A549 treated with AZD9567 at 1 μM for 4 hours (cell line): ENCODE data around the gene PTPN2. TPM values are rescaled to one million over a fixed set of nuclear protein-coding genes. Genes with fewer than 3 reads are reported as not detected.

Source experiments
- total RNA-seq: library from RNA; stranded (reverse); fragments of 200-300 nt; extraction: Qiagen RNA extraction; gene quantifications from 5 replicates; pipeline ENCODE4 v1.2.3, GENCODE V29; 2022; ENCODE audit not compliant: insufficient read depth

PTPN2 gene
- total RNA-seq = 20.5 to 24.1 TPM (median 21.4 TPM) in 5 replicates

DNA sequence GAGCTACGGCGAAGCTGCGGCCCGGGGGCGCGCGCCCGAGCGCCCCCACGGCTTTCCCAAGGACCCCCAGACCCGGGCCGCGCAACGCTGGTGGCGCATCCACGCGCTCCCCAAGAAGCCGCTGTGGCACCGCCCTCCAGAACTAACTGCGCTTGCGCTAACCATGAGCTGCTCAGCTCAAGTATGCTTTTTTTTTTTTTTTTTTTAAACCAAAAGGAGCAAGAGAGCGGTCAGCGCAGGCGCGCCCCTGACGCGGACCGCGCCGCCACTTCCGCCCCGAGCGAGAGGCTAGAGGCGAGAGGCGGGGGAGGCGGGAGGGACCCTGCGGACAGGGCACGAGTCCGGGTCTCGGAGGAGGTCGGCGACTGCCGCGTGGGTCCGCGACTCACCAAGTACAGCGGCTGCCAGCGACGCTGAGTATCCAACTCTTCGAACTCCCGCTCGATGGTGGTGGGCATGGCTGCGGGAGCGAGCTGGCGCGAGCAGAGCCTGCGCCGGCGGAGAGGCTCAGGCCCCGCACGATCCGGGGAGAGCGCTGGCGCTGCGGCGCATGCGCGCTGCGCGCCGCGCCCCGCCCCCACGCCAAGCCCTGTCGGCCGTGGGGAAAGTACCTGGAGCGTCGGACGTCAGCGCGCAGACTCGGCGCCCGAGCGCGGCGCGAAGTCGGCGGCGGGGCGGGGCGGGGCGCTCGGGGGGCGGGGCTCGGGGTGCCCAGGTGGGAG, at the start of gene PTPN2:
Gene PTPN2 (minus strand): TSS at position 554 of the 722 bp plus-strand sequence. CDS start 96 bp downstream, at position 458.

Other genes starting within 250 kb of the PTPN2 start
- gene SPIRE1, start 226.1 kb downstream of the PTPN2 start, total RNA-seq = 13.0 to 16.9 TPM (median 15.8 TPM) in 5 replicates
- 6.4 to 10.0 TPM (median 6.5 TPM) in 5 replicates for gene CEP76, start 181.5 kb downstream of the PTPN2 start, total RNA-seq
- 59.0 to 74.4 TPM (median 67.9 TPM) in 5 replicates for gene PSMG2, start 181.2 kb downstream of the PTPN2 start, total RNA-seq
- 26.6 to 29.8 TPM (median 28.1 TPM) in 5 replicates for gene SEH1L, start 63.8 kb upstream of the PTPN2 start, total RNA-seq
- 8.2 to 11.7 TPM (median 9.4 TPM) in 5 replicates for gene CEP192, start 107.1 kb upstream of the PTPN2 start, total RNA-seq